Tibial nerve (tissue), 4 donors: ENCODE data around the gene ARID1B. TPM values are rescaled to one million over a fixed set of nuclear protein-coding genes. Genes with fewer than 3 reads are reported as not detected.

Source experiments
- DNase-seq, 2 donors: peaks; one replicate each; pipeline ENCODE4 v3.0.0-alpha.2; 2019; ENCODE audit warnings: low spot score in 2 of 2
- H3K27ac ChIP-seq, 4 donors: fragments of 200-600 bp; sonication (generic) in 3 of 4; one replicate each; pipeline ENCODE4 v1.5.1; 2017 to 2019; ENCODE audit warnings: mild to moderate bottlenecking in 1 of 4
- H3K27me3 ChIP-seq, 2 donors: fragments of 200-600 bp; sonication (generic) in 1 of 2; one replicate each; pipeline versions ENCODE4 v1.5.1 to v1.6.0; 2017 to 2019
- H3K36me3 ChIP-seq, 3 donors: fragments of 200-600 bp; sonication (generic); one replicate each; pipeline ENCODE4 v1.5.1; 2018 to 2019
- H3K4me1 ChIP-seq, 4 donors: fragments of 200-600 bp; sonication (generic) in 3 of 4; one replicate each; pipeline ENCODE4 v1.5.1; 2017 to 2019
- H3K4me3 ChIP-seq, 4 donors: fragments of 200-600 bp; sonication (generic) in 3 of 4; one replicate each; pipeline ENCODE4 v1.5.1; 2017 to 2019; ENCODE audit warnings: mild to moderate bottlenecking in 1 of 4, moderate library complexity in 1 of 4
- H3K9me3 ChIP-seq, 4 donors: fragments of 200-600 bp; sonication (generic) in 3 of 4; one replicate each; pipeline ENCODE4 v1.5.1; 2017 to 2019
- EP300 ChIP-seq, 2 donors: sonication (generic); formaldehyde crosslinking; IDR thresholded peaks; one replicate each; pipeline ENCODE4 v1.6.1; 2017; ENCODE audit warnings: antibody characterized with exemption in 2 of 2, mild to moderate bottlenecking in 1 of 2
- POLR2A ChIP-seq, 2 donors: fragments of 450-650 bp; IDR thresholded peaks; one replicate each; pipeline ENCODE4 v1.6.1; 2017; ENCODE audit warnings: antibody characterized with exemption in 2 of 2, mild to moderate bottlenecking in 2 of 2, moderate library complexity in 2 of 2
- WGBS, 2 donors: methylation state at CpG; one replicate each; pipeline ENCODE4 v1.1.5; 2018; 5-methylcytosine and 5-hydroxymethylcytosine counted together
- total RNA-seq, 4 donors: library from RNA; depleted of rRNA; stranded (reverse); fragments of >200 nt; gene quantifications; one replicate each; pipeline ENCODE4 v1.1.0, GENCODE V29; 2016
- TF ChIP-seq, protein P1 (sequence below), 5 experiments: fragments of 200-600 bp in 3 of 5; fragments of 450-650 bp in 2 of 5; sonication (generic) in 3 of 5; IDR thresholded peaks; one replicate each; pipeline ENCODE4 v1.5.1; 2016 to 2019; ENCODE audit warnings: antibody characterized with exemption in 5 of 5, mild to moderate bottlenecking in 3 of 5, moderate library complexity in 2 of 5

The ARID1B gene
- total RNA-seq, 4 donors from 2014 or later: 91.5 to 123 (median 110) TPM

- Histone ChIP-seq H3K4me3 (no peak overlapping the region), H3K27me3 (no peaks in the 10 kb centered on the region), H3K9me3 (no peaks in the 10 kb centered on the region), H3K4me1 (peaks cover 0 to 35% (median 0%) of the 10 kb centered on the region in 4 donors), H3K27ac (no peak overlapping the region), H3K36me3 (no peaks in the 10 kb centered on the region)
- 80 to 82% methylated on average over 4 of the region's 4 CpGs for WGBS, 2 donors
- no peak for DNase-seq
- TF ChIP-seq, protein P1, sequence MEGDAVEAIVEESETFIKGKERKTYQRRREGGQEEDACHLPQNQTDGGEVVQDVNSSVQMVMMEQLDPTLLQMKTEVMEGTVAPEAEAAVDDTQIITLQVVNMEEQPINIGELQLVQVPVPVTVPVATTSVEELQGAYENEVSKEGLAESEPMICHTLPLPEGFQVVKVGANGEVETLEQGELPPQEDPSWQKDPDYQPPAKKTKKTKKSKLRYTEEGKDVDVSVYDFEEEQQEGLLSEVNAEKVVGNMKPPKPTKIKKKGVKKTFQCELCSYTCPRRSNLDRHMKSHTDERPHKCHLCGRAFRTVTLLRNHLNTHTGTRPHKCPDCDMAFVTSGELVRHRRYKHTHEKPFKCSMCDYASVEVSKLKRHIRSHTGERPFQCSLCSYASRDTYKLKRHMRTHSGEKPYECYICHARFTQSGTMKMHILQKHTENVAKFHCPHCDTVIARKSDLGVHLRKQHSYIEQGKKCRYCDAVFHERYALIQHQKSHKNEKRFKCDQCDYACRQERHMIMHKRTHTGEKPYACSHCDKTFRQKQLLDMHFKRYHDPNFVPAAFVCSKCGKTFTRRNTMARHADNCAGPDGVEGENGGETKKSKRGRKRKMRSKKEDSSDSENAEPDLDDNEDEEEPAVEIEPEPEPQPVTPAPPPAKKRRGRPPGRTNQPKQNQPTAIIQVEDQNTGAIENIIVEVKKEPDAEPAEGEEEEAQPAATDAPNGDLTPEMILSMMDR (IDR thresholded peaks at IDR 0.05): no peak
- TF ChIP-seq EP300 (IDR thresholded peaks at IDR 0.05) (no peak), POLR2A (IDR thresholded peaks at IDR 0.05) (no peak)
Observed at GRCh38 chr6:157047328-157047727, 270.1 kb downstream of the ARID1B start.

DNA sequence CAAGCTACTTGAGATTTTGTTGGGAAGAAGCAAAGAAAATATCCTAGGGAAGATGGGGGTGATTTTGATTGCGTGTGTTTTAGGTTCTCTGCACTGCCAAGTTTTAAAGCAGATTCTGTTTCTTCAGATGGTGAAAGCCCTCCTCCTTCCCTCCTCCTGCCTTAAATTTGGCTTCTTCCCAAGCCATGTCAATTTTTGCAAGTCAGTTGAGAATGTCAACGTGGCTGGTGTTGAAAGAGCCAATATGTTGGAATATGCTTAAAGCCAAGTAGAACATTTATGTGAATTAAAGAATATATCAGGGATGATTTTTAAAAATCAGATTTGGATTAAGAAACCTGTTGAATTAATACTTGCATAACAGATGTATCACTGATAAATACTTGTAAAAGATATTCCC lies 270.8 kb downstream of the ARID1B start:
- DNase-seq: no peak
- no peak overlapping the region for H3K27ac ChIP-seq
- TF ChIP-seq, protein P1 (IDR thresholded peaks at IDR 0.05): no peak
- TF ChIP-seq EP300 (IDR thresholded peaks at IDR 0.05) (no peak), POLR2A (IDR thresholded peaks at IDR 0.05) (no peak)
- 25 to 30% methylated on average over 2 of the region's 2 CpGs for WGBS, 2 donors
- H3K4me1 ChIP-seq: peaks cover 0 to 35% (median 0%) of the 10 kb centered on the region in 4 donors
- H3K4me3 ChIP-seq: no peak overlapping the region
- H3K36me3 ChIP-seq: no peaks in the 10 kb centered on the region
- H3K9me3 ChIP-seq: no peaks in the 10 kb centered on the region
- no peaks in the 10 kb centered on the region for H3K27me3 ChIP-seq

DNA sequence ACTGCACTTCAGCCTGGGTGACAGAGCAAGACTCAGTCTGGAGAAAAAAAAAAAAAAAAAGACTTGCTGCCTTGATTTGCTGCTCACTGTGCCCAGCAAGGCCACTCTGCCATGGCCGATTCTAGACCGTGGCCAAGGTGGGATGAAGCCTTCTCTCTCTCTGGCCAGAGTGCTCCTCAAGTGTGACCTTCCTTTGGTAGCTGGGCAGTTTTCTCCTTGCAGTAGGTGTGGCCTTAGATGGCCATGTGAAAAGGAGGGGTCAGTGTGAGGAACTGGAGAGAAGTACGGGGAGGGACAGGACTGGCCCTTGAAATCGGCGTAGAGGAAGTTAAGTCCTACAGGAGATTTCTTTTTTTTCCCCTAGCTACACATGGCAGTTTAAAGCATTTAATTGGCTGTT lies 272.0 kb downstream of the ARID1B start:
- WGBS, 2 donors: 79 to 86% methylated on average over 5 of the region's 5 CpGs
- no peaks in the 10 kb centered on the region for H3K27me3 ChIP-seq
- no peaks in the 10 kb centered on the region for H3K9me3 ChIP-seq
- DNase-seq: no peak
- no peaks in the 10 kb centered on the region for H3K36me3 ChIP-seq
- H3K4me1 ChIP-seq: peaks cover 0 to 35% (median 0%) of the 10 kb centered on the region in 4 donors
- TF ChIP-seq POLR2A (IDR thresholded peaks at IDR 0.05): no peak
- no peak overlapping the region for H3K4me3 ChIP-seq
- no peak overlapping the region for H3K27ac ChIP-seq

DNA sequence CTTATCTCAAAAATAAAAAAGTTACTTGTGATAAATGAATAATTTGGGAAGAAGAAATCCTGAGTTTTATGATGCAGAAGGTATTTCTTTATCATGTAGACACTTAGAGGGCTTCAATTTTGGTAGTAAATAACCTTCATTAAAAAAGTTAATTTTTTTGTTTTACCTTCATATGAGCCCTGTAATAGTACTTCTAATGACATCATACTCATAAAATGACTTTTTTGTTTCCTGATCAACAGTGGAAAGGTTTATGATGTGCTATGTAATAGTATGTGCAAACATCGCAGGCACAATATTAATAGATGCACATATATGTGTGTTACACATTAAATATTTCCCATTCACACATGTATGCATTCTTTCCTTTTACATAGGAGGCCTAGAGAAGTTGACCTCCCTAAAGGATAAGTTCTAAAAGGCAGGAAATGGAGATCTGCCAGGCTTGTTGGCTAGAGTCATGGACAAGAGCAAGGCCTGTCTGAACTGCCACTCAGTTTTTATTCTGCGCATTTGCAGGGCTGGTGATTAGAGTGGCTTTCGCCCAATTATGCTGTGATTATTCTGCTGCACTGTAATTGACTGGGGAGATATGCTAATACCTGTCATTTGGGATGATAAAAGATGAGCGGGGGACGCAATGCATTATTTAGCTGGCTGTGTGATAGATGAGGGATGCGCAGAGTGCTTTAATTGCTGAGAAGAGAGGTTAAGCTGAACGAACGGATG lies 273.5 kb downstream of the ARID1B start:
- no peaks in the 10 kb centered on the region for H3K9me3 ChIP-seq
- H3K4me1 ChIP-seq: peaks cover 0 to 31% (median 0%) of the 10 kb centered on the region in 4 donors
- TF ChIP-seq POLR2A (IDR thresholded peaks at IDR 0.05) (no peak), EP300 (IDR thresholded peaks at IDR 0.05) (no peak)
- TF ChIP-seq, protein P1 (IDR thresholded peaks at IDR 0.05): no peak
- H3K4me3 ChIP-seq: no peak overlapping the region
- no peak overlapping the region for H3K27ac ChIP-seq
- H3K27me3 ChIP-seq: no peaks in the 10 kb centered on the region
- DNase-seq: no peak
- WGBS, 2 donors: 69 to 74% methylated on average over 8 of the region's 8 CpGs
- no peaks in the 10 kb centered on the region for H3K36me3 ChIP-seq

GRCh38 chr6:157054531-157054979 lies 277.4 kb downstream of the ARID1B start:
- no peak overlapping the region for H3K4me3 ChIP-seq
- no peaks in the 10 kb centered on the region for H3K9me3 ChIP-seq
- no peaks in the 10 kb centered on the region for H3K36me3 ChIP-seq
- TF ChIP-seq POLR2A (IDR thresholded peaks at IDR 0.05) (no peak), EP300 (IDR thresholded peaks at IDR 0.05) (no peak)
- TF ChIP-seq, protein P1 (IDR thresholded peaks at IDR 0.05): no peak
- DNase-seq: no peak
- no peak overlapping the region for H3K27ac ChIP-seq
- WGBS, 2 donors: 91 to 95% methylated on average over 4 of the region's 4 CpGs
- H3K27me3 ChIP-seq: no peaks in the 10 kb centered on the region
- H3K4me1 ChIP-seq: peaks cover 0 to 16% (median 0%) of the 10 kb centered on the region in 4 donors
